ENCODE data around the gene EPRS1. TPM values are rescaled to one million over a fixed set of nuclear protein-coding genes. Genes with fewer than 3 reads are reported as not detected.

Gene EPRS1
- total and polyA plus RNA-seq, 2 of the 13 experiments (the other 11 are each of a cell fraction or from before 2014, with no cell fraction given): 86.1 to 124 TPM

DNA sequence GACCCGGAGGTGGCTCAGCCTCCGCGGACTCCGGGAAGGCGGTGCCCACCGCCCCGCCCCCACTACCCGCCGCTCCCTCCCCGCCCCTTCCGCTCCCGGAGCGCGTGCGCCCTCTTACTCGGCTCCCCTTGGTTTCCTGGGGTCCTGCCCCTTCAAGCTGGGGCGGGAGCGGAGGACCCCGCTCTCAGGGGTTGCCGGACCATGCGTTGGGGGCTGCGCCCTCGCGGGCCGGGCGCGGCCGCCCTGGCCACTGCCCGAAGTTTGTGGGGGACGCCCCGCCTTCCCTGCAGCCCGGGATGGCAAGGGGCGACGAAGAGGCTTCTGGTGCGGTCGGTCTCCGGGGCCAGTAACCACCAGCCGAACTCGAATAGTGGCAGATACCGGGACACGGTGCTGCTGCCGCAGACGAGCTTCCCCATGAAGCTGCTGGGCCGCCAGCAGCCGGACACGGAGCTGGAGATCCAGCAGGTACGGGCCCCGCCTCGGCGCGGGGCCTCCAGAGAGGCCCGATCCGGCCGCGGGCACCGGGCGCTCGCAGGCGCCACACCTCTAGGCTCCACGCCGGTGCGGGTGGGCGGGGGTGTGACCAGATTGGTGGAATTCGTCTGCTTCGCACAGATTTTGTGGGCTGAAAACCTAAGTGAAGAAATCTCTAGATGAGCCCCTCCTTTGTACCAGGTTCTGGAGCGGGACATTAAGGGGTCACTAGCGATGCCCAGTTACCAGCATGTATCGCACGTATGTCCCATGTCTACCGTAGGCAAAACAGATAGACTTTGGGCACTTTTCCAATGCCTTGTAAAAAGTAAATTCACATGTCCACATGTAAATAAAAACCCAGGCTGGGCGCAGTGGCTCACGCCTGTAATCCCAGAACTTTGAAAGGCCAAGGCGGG is 48.0 kb upstream of the EPRS1 start, which contains the start of gene IARS2 (continued):
- TF ChIP-seq ZNF501 (CRISPR knock-in tag; IDR thresholded peaks at IDR 0.05) (peak; percentile 92), SALL2 (CRISPR knock-in tag; IDR thresholded peaks at IDR 0.05) (peak; percentile 73), SOX5 (CRISPR knock-in tag; IDR thresholded peaks at IDR 0.05; ENCODE audit: borderline replicate concordance) (0 out of 2 replicates have a peak, but pooled peaks have one; percentile 2), NFE2L2 (IDR thresholded peaks at IDR 0.05; ENCODE audit: low read length) (no peak), MEIS2 (CRISPR knock-in tag; IDR thresholded peaks at IDR 0.05) (peak; percentile 12; the same call in 1 of the 2 replicates), SNRNP70 (IDR thresholded peaks at IDR 0.05; ENCODE audit: low read depth, low read length) (no peak), SIX4 (CRISPR knock-in tag; IDR thresholded peaks at IDR 0.05) (peak; percentile 6; the same call in 1 of the 2 replicates), ZMYM4 (CRISPR knock-in tag; IDR thresholded peaks at IDR 0.05) (peak; percentile 34), MXD4 (CRISPR knock-in tag; IDR thresholded peaks at IDR 0.05) (peak; percentile 90), NCOA5 (CRISPR knock-in tag; IDR thresholded peaks at IDR 0.05) (no peak), ZBTB7B (CRISPR knock-in tag; IDR thresholded peaks at IDR 0.05) (peak; percentile 86; the same call in 1 of the 2 replicates), FOXK1 (CRISPR knock-in tag; IDR thresholded peaks at IDR 0.05; ENCODE audit: borderline replicate concordance, low read depth) (no peak), ZNF343 (CRISPR knock-in tag; IDR thresholded peaks at IDR 0.05) (0 out of 2 replicates have a peak, but pooled peaks have one; percentile 62), GFI1 (CRISPR knock-in tag; IDR thresholded peaks at IDR 0.05; ENCODE audit: borderline replicate concordance) (peak; percentile 88), SPEN (CRISPR knock-in tag; IDR thresholded peaks at IDR 0.05; ENCODE audit: low read depth) (peak; percentile 46), PRPF4 (IDR thresholded peaks at IDR 0.05; ENCODE audit: low read depth, low read length, poor library complexity, severe bottlenecking) (no peak), ZNF17 (CRISPR knock-in tag; IDR thresholded peaks at IDR 0.05) (0 out of 2 replicates have a peak, but pooled peaks have one; percentile 80), NCOA1 (CRISPR knock-in tag; IDR thresholded peaks at IDR 0.05) (no peak; the same call in 1 of the 2 replicates)
- TF ChIP-seq, protein P1, sequence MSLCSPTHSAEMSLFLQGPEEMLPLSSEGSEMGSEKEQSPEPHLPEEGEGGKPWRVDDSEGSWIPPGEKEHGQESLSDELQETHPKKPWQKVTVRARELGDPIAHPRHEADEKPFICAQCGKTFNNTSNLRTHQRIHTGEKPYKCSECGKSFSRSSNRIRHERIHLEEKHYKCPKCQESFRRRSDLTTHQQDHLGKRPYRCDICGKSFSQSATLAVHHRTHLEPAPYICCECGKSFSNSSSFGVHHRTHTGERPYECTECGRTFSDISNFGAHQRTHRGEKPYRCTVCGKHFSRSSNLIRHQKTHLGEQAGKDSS (CRISPR knock-in tag; IDR thresholded peaks at IDR 0.05; ENCODE audit: borderline replicate concordance, low read depth): peak; percentile 54; the same call in 1 of the 2 replicates
- TF ChIP-seq, protein P2, sequence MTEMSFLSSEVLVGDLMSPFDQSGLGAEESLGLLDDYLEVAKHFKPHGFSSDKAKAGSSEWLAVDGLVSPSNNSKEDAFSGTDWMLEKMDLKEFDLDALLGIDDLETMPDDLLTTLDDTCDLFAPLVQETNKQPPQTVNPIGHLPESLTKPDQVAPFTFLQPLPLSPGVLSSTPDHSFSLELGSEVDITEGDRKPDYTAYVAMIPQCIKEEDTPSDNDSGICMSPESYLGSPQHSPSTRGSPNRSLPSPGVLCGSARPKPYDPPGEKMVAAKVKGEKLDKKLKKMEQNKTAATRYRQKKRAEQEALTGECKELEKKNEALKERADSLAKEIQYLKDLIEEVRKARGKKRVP (CRISPR knock-in tag; IDR thresholded peaks at IDR 0.05): no peak
- TF ChIP-seq, protein P3, sequence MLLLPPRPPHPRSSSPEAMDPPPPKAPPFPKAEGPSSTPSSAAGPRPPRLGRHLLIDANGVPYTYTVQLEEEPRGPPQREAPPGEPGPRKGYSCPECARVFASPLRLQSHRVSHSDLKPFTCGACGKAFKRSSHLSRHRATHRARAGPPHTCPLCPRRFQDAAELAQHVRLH (CRISPR knock-in tag; IDR thresholded peaks at IDR 0.05; ENCODE audit: borderline replicate concordance, low read depth): peak; percentile 66
- TF ChIP-seq, protein P4, sequence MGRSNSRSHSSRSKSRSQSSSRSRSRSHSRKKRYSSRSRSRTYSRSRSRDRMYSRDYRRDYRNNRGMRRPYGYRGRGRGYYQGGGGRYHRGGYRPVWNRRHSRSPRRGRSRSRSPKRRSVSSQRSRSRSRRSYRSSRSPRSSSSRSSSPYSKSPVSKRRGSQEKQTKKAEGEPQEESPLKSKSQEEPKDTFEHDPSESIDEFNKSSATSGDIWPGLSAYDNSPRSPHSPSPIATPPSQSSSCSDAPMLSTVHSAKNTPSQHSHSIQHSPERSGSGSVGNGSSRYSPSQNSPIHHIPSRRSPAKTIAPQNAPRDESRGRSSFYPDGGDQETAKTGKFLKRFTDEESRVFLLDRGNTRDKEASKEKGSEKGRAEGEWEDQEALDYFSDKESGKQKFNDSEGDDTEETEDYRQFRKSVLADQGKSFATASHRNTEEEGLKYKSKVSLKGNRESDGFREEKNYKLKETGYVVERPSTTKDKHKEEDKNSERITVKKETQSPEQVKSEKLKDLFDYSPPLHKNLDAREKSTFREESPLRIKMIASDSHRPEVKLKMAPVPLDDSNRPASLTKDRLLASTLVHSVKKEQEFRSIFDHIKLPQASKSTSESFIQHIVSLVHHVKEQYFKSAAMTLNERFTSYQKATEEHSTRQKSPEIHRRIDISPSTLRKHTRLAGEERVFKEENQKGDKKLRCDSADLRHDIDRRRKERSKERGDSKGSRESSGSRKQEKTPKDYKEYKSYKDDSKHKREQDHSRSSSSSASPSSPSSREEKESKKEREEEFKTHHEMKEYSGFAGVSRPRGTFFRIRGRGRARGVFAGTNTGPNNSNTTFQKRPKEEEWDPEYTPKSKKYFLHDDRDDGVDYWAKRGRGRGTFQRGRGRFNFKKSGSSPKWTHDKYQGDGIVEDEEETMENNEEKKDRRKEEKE (IDR thresholded peaks at IDR 0.05): no peak
